ES-I3 (cell line): ENCODE measurements around the gene ATXN1.

Source experiments
- H3K36me3 ChIP-seq: 2 replicates; pipeline ENCODE4 v1.6.1; 2013; ENCODE audit warnings: mild to moderate bottlenecking, low read length, control low read depth, moderate library complexity; ENCODE audit not compliant: insufficient read depth
- H3K4me1 ChIP-seq: 2 replicates; pipeline ENCODE4 v1.6.1; 2013; ENCODE audit warnings: mild to moderate bottlenecking, control low read depth, low read length; ENCODE audit not compliant: insufficient read depth
- H3K9ac ChIP-seq: 2 replicates; pipeline ENCODE4 v1.6.1; 2013; ENCODE audit warnings: low read depth, mild to moderate bottlenecking, low read length, moderate library complexity
- H3K9me3 ChIP-seq: 2 replicates; pipeline ENCODE4 v1.6.1; 2013; ENCODE audit warnings: mild to moderate bottlenecking, low read length, moderate library complexity; ENCODE audit not compliant: control insufficient read depth, insufficient read depth

ATXN1 gene

GRCh38 chr6:16773362-16773761 is 12.1 kb upstream of the ATXN1 start:
- no peaks in the 10 kb centered on the region for H3K36me3 ChIP-seq
- no peaks in the 10 kb centered on the region for H3K9me3 ChIP-seq
- peaks cover 25% of the 10 kb centered on the region for H3K4me1 ChIP-seq
- no peak overlapping the region for H3K9ac ChIP-seq

DNA sequence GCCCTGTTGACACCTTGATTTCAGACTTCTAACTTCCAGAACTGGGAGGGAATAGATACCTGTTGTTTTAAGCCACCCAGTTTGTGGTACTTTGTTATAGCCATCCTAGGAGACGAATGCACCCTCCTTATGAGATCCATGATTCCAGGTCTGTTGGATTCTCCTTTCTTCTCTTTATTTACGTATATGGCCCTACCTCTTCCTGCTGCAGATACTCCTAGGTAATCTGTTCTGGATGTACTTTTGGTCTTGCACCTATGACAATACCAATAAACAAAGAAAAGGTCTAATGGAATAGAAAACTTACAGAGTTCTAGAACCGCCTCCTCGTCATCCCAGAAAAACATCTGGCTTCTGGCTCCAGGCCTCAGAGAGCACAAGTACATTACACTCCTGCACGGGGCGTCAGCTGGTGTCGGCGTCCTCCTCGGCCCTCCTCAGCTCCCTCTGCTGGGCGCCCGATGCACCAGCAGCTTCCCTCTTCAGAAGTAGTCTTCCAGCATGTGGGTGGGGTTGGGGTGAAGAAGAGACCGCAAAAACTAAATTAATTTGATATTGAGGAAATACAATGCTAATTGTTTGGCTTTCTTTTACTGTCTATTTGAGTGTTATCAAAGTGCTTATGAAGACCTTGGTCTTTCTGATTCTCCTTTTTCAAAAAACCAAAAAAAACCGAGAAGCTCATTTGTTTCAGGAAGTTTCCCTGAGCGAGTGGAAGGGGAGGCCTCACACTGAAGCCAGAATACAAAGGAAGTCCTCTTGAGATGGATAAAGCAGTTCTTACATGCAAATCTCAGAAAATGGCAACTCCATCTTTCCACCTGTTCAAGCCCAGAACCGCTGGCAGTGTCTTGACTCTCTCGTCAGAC is 9.7 kb upstream of the ATXN1 start:
- Histone ChIP-seq H3K9me3 (no peaks in the 10 kb centered on the region), H3K4me1 (peaks cover 30% of the 10 kb centered on the region), H3K36me3 (no peaks in the 10 kb centered on the region), H3K9ac (no peak overlapping the region)

GRCh38 chr6:16769986-16770376 is 8.7 kb upstream of the ATXN1 start:
- no peaks in the 10 kb centered on the region for H3K36me3 ChIP-seq
- H3K4me1 ChIP-seq = peaks cover 30% of the 10 kb centered on the region
- no peak overlapping the region for H3K9ac ChIP-seq
- no peaks in the 10 kb centered on the region for H3K9me3 ChIP-seq

GRCh38 chr6:16769131-16769985 is 8.1 kb upstream of the ATXN1 start:
- H3K4me1 ChIP-seq = peaks cover 30% of the 10 kb centered on the region
- H3K9me3 ChIP-seq = no peaks in the 10 kb centered on the region
- no peaks in the 10 kb centered on the region for H3K36me3 ChIP-seq
- H3K9ac ChIP-seq = no peak overlapping the region

DNA sequence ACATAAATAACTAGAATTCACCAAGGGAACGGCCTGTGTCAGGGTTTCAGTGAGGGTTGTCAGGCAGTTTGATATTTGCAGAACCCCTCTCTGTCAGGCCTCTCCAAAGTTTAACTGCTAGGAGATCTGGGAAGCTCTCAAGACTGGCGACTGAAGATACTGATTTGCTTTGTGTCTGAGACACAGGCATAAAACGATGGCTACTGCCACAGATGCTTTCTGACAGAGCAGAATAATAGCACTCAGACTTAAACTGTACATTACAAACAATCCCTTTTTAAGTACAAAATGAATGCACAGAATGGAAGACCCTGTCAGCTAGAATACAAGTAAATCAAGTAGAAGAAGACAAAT is 7.2 kb upstream of the ATXN1 start:
- H3K9me3 ChIP-seq = no peaks in the 10 kb centered on the region
- H3K4me1 ChIP-seq = peaks cover 30% of the 10 kb centered on the region
- H3K9ac ChIP-seq = no peak overlapping the region
- no peaks in the 10 kb centered on the region for H3K36me3 ChIP-seq

DNA sequence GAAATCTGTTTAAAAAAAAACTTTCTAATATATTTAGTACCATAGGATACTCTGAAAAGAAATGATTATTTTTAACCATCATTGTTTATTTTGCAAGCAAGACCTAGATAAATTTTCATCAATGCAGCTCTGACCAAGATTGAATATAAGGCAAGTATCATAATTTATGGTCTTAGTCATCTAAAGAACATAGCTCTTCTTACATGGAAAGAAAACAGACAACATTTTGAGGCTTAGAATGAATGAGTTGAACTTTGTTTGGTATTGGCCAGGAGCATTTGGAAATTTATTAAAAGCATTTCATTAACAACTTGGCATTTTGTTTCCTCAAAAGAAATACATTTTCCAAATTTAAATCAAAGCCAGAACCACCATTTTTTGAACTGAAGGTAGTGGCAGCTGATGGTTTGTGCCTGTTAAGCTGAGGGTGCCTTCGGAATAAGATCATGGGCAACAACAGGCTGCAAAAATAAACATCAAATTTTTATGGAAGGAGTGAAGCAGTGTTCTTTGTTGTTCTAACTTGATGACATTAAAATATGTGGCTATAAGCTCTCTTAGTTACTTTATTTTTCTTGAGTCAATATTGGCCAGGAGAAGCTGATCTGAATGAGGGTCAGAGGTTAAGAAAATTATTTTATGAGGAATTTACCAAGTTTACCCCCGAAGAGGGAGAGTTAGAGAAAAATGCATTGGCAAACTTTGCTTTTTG is 6.7 kb upstream of the ATXN1 start:
- Histone ChIP-seq H3K36me3 (no peaks in the 10 kb centered on the region), H3K9me3 (no peaks in the 10 kb centered on the region), H3K9ac (no peak overlapping the region), H3K4me1 (peaks cover 30% of the 10 kb centered on the region)

DNA sequence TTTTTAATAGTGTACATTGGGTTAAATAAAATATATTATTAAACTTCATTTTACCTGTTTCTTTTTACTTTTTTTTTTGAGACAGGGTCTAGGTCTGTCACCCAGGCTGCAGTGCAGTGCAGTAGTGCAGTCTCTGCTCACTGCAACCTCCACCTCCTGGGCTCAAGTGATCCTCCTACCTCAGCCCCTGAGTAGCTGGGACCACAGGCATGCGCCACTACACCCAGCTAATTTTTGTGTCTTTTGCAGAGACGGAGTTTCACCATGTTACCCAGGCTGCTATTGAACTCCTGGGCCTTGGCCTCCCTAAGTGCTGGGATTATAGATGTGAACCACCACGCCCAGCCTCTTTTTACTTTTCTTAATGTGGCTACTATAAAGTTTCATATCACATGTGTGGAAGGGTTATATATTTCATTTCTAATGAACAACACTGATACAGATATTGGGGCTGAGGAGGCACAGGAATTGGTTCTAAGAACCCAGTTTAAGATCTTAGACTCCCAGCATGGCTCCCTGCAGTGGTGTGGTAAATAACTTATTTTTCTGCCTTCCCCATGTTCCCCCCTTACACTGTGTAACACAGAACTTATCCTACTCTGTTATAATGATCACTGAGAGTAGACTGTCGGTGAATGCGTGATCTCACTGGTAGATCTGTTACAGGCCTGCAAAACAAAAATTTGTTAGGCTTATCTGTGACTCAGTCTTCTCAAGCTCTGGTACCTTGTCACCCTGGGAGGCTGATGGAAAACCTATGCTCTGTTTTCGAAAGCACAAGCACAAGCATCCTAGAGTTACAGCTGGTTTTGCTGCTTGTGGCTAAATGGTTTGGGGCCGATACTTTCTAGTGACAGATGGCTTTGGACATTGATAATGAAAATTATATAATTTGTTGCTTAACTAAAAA is 5.8 kb upstream of the ATXN1 start:
- H3K36me3 ChIP-seq = no peaks in the 10 kb centered on the region
- no peaks in the 10 kb centered on the region for H3K9me3 ChIP-seq
- peaks cover 30% of the 10 kb centered on the region for H3K4me1 ChIP-seq
- H3K9ac ChIP-seq = no peak overlapping the region

- no peaks in the 10 kb centered on the region for H3K9me3 ChIP-seq
- H3K9ac ChIP-seq = no peak overlapping the region
- H3K36me3 ChIP-seq = no peaks in the 10 kb centered on the region
- peaks cover 26% of the 10 kb centered on the region for H3K4me1 ChIP-seq
These were observed 4.8 kb upstream of the ATXN1 start for GRCh38 chr6:16766043-16766536.

DNA sequence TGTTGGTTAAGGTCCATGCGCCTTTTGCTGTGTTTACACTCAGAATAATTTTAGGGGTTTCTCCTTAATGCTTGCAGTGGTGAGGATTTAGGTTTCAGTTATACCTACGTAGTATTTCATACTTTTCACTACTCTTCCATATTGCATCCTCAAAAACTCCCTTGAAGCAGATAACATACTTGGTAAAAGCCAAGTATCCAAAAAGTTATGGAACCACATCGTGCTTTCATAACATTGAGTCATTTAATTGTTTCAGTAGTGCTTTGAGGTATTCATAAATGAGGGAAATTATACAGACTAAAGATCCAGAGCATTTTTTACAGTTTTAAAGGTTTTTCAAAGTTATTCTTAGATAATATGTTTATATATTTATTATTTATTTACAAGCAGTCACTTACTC is 4.0 kb upstream of the ATXN1 start:
- Histone ChIP-seq H3K36me3 (no peaks in the 10 kb centered on the region), H3K9me3 (no peaks in the 10 kb centered on the region), H3K4me1 (peaks cover 19% of the 10 kb centered on the region), H3K9ac (no peak overlapping the region)

GRCh38 chr6:16764188-16764950 is 3.1 kb upstream of the ATXN1 start:
- Histone ChIP-seq H3K9me3 (no peaks in the 10 kb centered on the region), H3K4me1 (peaks cover 11% of the 10 kb centered on the region), H3K36me3 (no peaks in the 10 kb centered on the region), H3K9ac (no peak overlapping the region)

GRCh38 chr6:16762550-16763477 is 1.6 kb upstream of the ATXN1 start:
- Histone ChIP-seq H3K4me1 (peaks cover 18% of the 10 kb centered on the region), H3K36me3 (no peaks in the 10 kb centered on the region), H3K9me3 (no peaks in the 10 kb centered on the region), H3K9ac (peak overlapping the region; percentile 75)

DNA sequence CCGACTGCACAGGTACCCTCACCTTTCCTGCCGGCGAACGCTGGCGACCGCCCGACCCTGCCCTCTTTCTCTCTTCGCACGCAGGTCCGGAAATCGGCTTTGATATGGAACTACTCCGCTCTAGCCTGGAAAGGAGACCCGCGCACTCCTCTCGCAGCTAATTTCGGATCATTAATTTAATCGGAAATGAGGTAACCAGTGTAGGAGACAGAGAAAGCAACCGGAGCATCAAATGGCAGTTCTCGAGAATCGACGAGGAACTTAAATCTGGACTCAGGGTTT is 949 bp upstream of the ATXN1 start:
- H3K9me3 ChIP-seq = no peaks in the 10 kb centered on the region
- H3K36me3 ChIP-seq = no peaks in the 10 kb centered on the region
- H3K4me1 ChIP-seq = peaks cover 17% of the 10 kb centered on the region
- peak overlapping the region; percentile 75 for H3K9ac ChIP-seq
